ENCODE measurements around the gene TRABD.

The TRABD gene

DNA sequence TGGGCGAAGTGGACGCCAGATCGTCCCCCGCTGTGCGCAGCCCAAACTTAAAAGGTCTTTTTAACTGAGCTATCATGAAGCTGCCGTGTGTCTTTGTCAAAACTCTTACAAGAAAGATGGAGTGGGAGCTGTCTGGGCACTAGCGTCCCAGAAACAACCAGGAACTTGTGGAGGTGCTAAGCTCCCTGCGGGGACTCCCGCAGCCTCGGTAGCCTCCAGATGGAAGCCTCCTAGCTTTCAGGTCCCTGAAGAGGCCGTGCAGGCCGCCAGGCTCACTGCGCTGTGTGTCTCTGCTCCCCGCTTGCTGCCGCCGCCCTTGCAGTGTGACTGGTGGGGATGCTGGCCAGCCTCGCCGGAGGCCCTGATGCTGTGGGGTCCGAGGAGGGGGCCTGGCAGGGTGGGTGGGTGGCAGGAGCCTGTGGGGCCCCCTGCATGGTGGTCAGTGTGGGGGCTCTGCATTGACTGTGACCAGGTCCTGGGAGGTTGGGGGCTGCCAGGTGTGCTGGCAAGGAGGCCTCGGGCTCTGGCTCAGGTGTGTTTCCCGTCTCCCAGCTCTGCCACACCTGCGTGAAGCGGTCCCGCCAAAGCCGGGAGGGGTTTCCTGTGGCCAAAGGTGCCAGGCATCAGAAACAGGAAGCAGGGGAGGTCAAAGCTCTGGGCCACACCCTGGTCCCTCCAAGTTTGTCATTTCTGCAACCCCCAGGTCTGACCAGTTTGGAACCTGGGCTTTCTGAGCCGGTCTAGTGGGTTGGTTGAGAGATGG is 1.2 kb downstream of the TRABD start:
- no peak for DNase-seq (ENCODE audit: low read depth in 3 of 3, low spot score in 1 of 3)

DNA sequence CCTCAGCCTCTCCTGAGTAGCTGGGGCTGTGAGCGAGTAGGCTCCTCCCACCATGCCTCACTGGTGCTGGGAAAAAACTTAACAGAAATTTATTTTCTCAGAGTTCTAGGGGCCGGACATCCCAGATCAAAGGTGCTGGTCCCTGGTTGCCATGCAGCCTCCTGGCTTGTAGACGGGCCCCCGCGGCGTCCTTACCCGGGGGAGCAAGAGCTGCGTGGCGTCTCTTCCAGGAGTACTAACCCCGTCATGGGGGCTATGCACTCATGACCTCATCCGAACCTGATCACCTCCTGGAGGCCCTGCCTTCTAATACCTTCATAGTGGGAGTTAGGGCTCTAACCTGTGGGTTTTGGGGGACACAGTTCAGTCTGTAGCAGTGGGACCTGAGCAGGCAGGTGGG is 2.6 kb downstream of the TRABD start:
- DNase-seq (ENCODE audit: low read depth in 3 of 3, low spot score in 1 of 3): no peak

DNA sequence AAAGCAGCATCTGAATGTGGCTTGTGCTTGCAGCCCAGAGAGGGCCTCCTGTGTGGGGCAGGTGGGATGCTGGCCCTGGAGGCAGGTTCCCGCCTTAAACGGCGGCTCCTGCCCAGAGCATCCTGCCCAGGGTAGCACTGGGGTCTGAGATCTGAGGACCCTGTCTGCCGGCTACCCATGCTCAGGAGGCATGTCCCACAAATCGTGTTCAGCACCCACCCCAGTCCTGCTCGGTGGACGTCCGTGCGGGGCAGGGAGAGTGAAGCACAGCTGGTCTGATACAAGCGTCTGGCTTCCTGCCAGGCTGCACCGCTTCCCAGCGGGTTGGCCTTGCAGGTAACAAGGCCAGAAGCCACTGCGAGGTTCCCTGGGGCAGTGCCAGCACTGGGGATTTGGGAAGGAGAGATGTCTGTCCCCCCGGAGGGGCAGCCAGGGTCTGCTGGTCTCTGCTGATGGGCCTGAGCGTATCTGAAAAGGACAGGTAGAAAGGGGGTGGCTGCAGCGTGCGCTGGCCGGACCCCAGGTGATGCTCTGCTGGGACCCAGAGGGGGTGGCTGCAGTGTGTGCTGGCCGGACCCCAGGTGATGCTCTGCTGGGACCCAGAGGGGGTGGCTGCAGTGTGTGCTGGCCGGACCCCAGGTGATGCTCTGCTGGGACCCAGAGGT is 3.6 kb downstream of the TRABD start:
- no peak for DNase-seq (ENCODE audit: low read depth in 3 of 3, low spot score in 1 of 3)

DNA sequence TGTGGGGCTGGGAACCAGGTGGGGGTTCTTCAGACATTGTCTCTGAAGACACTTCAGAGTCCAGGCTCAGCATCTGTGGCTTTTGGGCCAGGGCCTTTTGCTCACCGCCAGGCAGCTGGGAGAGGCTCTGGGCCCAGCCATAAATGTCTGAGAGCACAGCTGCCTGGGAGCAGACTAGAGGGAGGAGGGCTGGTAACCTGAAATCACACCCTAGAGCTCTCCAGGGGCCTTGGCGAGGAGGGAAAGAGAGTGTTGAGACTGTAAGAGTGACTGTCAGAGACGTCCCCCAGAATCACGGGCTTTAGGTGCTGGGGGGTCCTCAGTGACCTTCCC is 4.1 kb downstream of the TRABD start:
- no peak for DNase-seq (ENCODE audit: low read depth in 3 of 3, low spot score in 1 of 3)

DNA sequence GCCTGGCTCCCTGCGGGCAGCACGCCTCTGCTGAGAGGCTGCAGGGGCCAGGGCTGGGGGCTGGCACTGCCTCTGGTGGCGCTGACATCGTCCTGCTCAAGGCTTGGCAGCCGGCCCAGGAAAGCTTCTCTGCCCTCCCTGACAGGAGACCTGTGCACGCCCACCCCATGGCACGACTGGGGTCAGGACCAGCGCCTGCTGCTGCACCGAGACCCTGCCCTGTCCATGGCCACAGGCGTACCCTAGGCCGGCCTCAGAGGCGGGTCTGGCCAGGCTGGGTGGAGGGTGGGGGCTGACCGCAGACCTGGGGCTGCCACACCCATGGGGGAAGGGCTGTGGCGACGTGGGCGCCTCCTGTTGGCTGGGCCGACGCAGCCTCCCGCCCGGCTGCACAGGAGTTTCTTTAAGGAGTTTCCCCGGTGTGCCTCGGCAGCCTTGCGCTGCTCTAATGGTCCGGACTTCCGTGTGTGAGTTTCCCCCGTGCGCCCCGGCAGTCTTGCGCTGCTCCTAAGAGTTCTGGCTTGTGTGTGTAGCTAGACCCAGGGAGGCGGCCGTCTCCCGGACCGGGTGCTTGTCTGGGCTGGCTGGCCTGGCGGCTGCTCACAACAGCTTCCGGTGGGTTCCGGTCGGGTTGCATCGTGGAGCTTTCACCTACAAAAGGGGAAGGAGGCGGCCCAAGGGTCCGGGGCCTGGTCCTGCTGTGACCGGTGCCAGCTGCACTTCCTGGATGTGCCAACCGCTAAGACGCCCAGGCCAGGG is 4.6 kb downstream of the TRABD start:
- DNase-seq (ENCODE audit: low read depth in 3 of 3, low spot score in 1 of 3): peak; percentile 59 to 68 (median 60)

DNA sequence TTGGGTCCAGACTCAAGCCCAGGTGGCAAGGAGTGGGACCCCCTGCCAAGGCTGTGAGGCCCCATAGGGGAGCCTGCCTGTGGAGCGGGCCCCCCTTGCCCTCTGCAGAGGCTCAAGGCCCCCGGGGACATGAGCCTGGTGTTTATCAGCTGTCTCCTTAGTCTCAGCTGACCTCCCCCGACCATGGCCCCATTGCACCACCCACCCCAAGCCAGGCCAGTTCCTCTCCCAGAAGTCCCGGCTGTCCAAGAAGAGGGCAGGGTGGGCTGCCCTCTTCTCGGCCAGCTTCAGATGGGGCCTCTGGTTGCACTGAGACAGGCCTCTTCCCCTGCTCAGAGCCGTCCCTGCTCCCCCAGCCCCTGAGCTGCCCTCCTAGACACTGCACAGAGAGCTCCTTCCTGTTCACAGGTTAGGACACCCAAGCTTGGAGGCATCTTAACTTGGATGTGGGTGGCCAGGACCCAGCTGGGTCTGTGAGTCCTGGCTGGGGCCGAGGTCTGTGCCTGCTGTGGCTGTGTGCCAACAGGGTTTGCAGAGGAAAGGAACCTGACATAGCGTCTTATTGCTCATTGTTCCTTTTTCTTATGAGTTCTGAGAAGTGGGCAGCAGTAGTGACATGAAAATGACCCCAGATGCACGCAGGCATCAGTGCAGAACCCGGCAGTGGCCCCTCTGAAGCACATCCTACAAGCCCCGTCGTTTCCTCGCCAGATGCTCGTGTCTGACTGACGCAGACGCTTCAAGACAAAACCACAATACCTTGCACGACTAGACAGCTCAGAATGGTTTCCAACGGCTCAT is 5.4 kb downstream of the TRABD start:
- peak; percentile 47 to 64 (median 50) for DNase-seq (ENCODE audit: low read depth in 3 of 3, low spot score in 1 of 3)

DNA sequence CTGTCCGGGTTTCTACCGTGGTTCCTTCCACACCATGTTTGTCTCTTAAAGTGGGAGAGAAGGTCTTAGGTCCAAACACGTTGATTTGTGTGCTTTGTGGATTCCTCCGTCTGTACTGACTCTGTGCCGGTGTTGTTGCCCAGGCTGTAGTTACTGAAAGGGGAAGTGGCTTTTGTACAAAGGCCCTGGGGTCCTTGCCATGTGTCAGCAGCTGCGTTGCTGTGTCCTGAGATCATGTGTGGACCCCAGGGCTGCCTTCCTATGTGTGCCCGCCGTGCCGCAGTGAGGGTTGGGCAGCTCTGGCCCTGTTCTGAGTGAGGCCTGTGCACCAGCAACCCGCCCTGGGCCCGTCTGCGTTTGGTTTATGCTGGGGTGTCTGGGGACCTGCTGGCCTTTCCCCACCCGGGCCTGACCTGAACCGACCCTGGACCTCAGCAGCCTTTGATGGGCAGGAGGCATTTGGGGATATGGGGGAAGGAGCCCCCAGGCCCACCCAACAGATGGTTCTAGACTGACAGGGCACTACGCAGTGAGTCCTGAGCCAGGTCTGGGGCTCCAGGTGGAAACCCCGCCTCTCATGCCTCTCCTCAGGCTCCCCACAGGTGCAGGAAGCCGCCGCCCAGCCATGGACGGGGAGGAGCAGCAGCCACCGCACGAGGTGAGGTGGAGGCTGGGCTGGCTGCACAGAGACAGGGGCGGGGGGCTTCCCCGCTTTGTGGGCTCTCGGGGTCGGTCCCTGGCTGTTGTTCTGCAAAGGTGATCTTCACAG is 6.9 kb downstream of the TRABD start:
- DNase-seq (ENCODE audit: low read depth in 3 of 3, low spot score in 1 of 3): peak in 1 of 3 donors; percentile 43

DNA sequence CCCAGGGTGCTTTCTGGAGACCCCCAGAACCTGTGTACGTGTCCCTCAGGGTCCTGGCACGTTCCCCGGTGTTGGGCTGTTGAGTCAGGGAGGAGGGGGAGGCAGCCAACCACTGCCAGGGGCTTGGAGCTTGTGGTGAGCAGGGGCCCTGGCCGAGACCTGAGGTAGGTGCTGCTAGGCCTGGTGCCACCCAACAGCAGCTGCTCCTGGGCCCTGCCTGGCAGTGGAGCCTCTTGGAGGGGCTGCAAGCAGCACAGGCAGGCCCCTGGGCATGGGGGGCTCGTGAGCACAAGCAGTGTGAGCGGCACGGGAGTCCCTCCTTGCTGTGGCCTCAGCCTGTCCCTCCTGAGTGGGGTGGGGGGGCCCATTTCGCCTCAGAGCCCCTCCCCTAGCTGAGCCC is 7.9 kb downstream of the TRABD start:
- DNase-seq (ENCODE audit: low read depth in 3 of 3, low spot score in 1 of 3): no peak

DNA sequence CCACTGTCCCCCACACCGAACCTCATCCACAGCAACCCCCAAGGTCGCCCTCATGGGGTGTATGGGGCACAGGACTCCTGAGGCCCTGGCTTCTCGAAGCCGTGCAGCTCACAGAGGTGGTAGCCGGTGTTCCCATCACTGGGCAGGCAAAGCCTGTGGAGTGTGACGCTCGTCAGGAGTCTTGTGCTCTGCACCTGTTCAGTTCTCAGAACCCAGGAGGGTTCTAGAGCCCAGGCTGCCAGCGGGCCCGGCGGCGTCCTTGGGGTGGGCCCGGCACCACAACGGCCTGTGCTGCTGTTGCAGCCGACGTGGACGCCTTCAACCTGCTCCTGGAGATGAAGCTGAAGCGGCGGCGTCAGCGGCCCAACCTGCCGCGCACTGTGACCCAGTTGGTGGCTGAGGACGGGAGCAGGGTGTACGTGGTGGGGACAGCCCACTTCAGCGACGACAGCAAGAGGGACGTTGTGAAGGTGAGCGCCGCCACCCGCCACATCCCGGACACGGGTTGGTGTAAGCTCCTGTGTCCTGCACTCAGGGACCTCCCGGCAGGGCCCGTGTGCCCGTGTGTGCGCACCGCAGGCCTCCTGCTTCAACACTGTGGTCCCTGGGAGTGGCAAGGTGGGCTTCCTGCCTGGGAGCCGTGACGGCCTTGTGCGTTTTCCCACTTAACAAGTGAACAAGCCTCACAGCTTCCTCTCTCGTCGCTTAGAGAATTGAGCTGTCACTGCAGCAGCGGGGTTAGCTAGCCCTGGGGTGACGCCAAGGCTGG is 8.5 kb downstream of the TRABD start:
- no peak for DNase-seq (ENCODE audit: low read depth in 3 of 3, low spot score in 1 of 3)

DNA sequence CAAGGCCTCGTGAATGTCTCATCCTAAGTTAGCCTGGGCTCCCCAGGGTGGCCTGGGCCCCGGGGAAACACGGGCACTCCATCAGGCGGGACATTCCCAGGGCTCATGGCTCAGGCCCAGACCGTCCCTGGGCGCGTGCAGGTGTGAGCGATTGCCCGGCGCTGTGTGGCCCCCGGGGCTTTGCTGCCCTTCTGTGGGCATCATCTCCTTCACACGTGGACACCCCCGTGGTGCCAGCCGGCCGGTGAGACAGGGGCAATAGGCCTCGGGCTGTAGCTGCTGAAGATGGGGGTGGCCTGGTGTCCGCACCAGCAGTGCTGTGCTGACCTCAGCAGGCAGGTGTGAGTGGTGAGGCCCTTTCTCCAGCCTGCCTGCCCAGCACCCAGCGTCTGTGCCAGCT is 10.5 kb downstream of the TRABD start:
- no peak for DNase-seq (ENCODE audit: low read depth in 3 of 3, low spot score in 1 of 3)

DNA sequence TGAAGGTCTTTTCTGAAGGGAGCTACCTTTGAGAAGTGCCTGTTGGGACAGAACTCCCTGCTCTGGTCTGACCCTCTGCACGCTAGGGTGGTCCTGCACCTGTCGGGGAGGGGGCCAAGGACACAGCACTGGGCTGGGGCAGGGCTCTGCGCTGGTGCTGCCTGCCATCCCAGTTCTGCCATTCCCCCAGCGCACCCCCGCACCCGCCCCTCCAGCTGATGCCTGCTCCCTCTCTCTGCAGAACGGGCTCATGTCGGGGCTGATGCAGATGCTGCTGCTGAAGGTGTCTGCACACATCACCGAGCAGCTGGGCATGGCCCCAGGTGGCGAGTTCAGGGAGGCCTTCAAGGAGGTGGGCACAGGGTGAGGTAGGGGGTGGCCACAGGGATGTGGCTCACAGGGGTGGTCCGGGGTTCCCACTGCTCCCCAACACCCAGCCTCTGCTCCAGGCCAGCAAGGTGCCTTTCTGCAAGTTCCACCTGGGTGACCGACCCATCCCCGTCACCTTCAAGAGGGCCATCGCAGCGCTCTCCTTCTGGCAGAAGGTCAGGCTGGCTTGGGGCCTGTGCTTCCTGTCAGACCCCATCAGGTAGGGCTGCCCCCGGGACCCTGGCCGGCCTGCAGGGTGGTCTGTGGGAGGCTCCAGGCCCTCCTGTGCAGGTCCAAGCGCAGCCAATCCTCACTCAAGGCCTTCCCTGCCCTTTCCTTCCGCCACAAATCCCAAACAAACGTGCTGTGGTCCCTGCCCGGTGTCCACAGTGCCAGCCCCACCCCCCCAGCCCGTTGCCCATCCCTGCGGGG is 11.5 kb downstream of the TRABD start:
- no peak for DNase-seq (ENCODE audit: low read depth in 3 of 3, low spot score in 1 of 3)

DNA sequence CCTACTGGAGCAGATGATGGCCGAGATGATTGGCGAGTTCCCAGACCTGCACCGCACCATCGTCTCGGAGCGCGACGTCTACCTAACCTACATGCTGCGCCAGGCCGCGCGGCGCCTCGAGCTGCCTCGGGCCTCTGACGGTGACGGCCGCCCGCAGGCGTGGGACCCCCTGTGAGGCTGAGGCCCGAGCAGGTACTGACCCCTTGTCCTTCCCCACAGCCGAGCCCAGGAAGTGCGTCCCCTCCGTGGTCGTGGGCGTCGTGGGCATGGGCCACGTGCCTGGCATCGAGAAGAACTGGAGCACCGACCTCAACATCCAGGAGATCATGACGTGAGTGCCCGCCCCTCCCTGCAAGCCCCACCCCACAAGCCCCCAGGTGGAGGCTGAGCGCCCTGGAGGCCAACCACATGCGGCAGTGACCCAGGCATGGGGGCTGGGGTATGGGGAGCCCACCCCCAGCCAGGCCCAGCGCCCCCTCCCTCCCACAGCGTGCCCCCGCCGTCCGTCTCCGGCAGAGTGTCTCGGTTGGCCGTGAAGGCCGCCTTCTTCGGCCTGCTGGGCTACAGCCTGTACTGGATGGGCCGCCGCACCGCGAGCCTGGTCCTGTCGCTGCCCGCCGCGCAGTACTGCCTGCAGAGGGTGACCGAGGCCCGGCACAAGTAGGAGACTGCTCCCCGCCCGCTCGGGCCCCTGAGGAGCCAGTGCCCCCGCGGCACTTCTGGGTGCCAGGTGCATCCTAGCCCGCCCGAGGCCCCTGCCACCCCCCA is 12.3 kb downstream of the TRABD start:
- DNase-seq (ENCODE audit: low read depth in 3 of 3, low spot score in 1 of 3): no peak

DNA sequence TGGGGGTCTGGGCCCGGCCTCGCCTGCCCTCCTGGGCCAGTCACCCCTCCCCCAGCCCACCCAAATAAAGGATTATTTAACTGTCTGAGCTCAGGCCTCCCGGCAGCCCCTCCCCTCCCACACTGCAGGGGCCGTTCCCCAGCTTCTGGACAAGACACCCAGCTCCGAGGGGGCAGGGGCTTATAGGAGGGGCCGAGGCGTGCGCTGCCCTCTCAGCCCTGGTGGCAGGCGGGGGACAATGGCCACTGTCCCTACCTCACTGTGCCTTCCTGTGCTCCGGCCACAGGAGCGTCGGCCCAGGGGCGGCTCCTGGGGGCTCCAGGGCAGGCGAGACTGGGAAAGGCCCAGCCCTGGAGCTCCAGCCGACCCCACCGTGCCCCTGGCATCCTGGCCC is 12.9 kb downstream of the TRABD start:
- no peak for DNase-seq (ENCODE audit: low read depth in 3 of 3, low spot score in 1 of 3)

DNA sequence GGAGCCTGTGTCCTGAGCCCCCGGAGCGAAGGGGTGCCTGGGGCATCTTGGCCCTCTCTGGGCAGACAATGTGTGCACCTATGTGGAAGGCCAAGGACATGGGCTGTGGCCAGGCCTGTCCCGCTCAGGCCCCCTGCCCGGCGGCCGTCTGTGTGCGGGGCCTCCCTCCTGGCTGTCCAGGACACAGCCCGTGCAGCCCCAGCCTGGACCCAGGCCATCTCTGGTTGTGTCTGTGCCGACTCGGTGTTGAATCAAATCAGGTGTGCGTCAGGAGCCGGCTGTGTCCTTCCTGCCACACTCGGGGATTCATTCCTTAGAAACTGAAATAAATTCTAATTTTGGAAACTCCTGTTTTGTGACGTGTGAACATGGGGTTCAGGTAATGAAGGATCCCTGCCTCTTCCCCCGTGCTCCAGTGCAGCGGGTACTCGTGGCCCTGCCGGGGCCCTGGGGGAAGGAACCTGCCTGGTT is 13.6 kb downstream of the TRABD start:
- DNase-seq (ENCODE audit: low read depth in 3 of 3, low spot score in 1 of 3): no peak

DNA sequence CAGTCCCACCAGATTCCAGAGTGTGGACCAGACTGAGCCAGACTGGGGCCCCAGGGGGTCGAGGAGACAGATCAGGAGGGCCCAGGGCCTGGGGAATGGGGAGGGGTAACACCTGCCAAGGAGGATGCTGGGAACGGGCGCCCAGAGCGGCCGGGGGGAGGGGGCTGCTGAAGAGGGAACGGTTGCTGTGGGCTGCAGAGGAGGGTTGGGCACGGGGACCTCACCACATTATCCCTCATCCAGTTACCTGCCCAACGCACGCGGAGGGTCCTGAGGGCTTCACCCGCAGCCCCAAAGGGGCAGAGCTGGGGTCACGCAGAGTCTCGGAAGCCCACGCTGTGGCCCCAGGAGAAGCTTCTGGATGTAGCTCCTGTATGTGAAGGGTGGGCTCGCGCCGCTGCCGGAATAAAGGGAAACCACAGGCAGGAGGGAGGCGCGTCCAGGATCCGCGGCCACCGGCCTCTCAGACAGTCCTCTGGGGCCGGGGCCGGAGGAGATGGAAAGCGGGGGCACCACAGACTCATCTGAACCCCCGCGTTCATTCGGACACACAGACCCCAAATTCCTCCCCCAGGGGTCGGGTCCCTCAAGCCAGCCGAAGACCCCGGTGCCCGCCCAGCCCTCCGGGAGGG is 14.2 kb downstream of the TRABD start:
- DNase-seq (ENCODE audit: low read depth in 3 of 3, low spot score in 1 of 3): no peak

DNA sequence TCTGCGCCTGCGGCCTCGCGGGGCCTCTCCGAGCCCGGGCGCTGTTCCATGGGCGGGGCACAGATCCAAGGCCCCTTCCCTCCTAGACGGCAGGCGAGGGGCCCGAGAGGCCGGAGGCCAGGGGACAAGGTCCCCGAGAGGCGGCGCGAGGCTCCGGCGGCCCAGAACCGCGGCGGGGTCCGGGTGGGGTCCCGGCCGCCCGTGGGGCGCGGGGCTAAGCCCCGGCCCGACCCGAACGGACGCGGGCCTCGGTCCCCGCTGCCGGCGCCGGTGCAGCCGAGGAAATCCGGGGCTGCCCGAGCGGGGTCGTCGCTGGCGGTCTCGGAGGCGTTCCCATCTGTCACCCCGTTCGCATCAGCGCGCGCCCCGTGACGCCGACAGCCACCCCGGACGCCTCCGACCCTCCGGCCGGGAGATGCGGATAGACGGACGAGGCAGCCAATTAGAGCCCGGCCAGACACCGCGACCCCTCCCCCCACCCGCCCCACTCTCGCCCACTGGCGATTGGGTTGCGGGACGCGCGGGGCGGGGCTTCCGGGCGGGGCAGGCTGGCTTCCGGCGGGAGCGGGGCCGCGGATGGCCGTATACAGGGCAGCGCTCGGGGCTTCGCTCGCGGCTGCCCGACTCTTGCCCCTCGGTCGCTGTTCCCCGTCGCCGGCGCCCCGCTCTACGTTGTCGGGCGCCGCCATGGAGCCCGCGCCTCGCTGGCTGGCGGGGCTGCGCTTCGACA is 14.9 kb downstream of the TRABD start, which contains the start of gene SELENOO:
SELENOO (plus strand) TSS at position 551 of the 730 bp plus-strand sequence; CDS start at position 577, 26 bp downstream.
- DNase-seq (ENCODE audit: low read depth in 3 of 3, low spot score in 1 of 3): peak; percentile 73 to 90 (median 81)

Measured in stimulated activated CD4-positive, alpha-beta T cell treated with anti-CD3 and anti-CD28 coated beads, TNF-alpha, amount 100 ng/mL, for 1 hour (primary cell).